GM12878 (cell line): ENCODE measurements around the gene SYT1. TPM values are rescaled to one million over a fixed set of nuclear protein-coding genes. Genes with fewer than 3 reads are reported as not detected.

Experiments used
- ATAC-seq: fragments of 200-7000 bp; cut with Tn5 transposase; 3 replicates; pipeline ENCODE4 v1.9.1; 2020; ENCODE audit warnings: mild to moderate bottlenecking, moderate library complexity
- BruUV-seq: library from RNA; stranded (reverse); fragments of 400-500 nt; replicated peaks from 2 replicates; lab custom pipeline; 2021; lab: Mats Ljungman, UMichigan
- CTCF ChIA-PET: fragments of 300-600 bp; sonication (Branson Sonifier 250); formaldehyde crosslinking; extraction: SDS; loops from one replicate; lab custom pipeline; 2021; ENCODE audit warnings: inconsistent platforms; lab: Yijun Ruan, JAX
- POLR2A ChIA-PET: fragments of 350-600 bp; formaldehyde crosslinking; extraction: SDS; loops from one replicate; lab custom pipeline; 2021; ENCODE audit warnings: inconsistent platforms; lab: Charles Lee
- RAD21 ChIA-PET: fragments of 300-600 bp; sonication (Branson Sonifier 250); formaldehyde crosslinking; loops from one replicate; lab custom pipeline; 2023; ENCODE audit warnings: antibody characterized with exemption; ENCODE audit not compliant: unreplicated experiment; lab: Charles Lee
- SMC1A ChIA-PET: fragments of 300-600 bp; sonication (Branson Sonifier 250); formaldehyde crosslinking; loops from one replicate; lab custom pipeline; 2023; ENCODE audit not compliant: unreplicated experiment, uncharacterized antibody; lab: Charles Lee
- DNase-seq: peaks from one replicate; pipeline ENCODE4 v3.0.0-alpha.2; 2011; ENCODE audit warnings: low read depth, low spot score
- FAIRE-seq: peaks from 3 replicates; lab custom pipeline; 2011; peaks lifted over from hg19 to GRCh38; lab: Jason Lieb, UNC
- H2AFZ ChIP-seq: 2 replicates; pipeline ENCODE4 v1.6.0; 2011; ENCODE audit warnings: low read depth, low read length, control low read depth; ENCODE audit not compliant: control insufficient read depth
- H3K27ac ChIP-seq: 2 replicates; pipeline ENCODE4 v1.5.1; 2011; ENCODE audit warnings: control low read depth; ENCODE audit not compliant: control insufficient read depth, insufficient read depth
- H3K27me3 ChIP-seq, 2 experiments: replicated peaks in 1 of 2; 2 replicates each; pipeline versions ENCODE4 v1.6.0 to v1.6.1; 2011; ENCODE audit warnings: low read length in 1 of 2; ENCODE audit not compliant: control insufficient read depth in 2 of 2, insufficient read depth in 2 of 2
- H3K36me3 ChIP-seq, 2 experiments: 2 replicates each; pipeline ENCODE4 v1.5.1; 2011; ENCODE audit warnings: low read length in 1 of 2; ENCODE audit not compliant: control insufficient read depth in 2 of 2, insufficient read depth in 2 of 2
- H3K4me1 ChIP-seq: 2 replicates; pipeline ENCODE4 v1.6.1; 2011; ENCODE audit warnings: mild to moderate bottlenecking, low read length, moderate library complexity, mixed read lengths; ENCODE audit not compliant: control insufficient read depth, insufficient read depth
- H3K4me2 ChIP-seq: 2 replicates; pipeline ENCODE4 v1.6.0; 2011; ENCODE audit warnings: control low read depth; ENCODE audit not compliant: control insufficient read depth, insufficient read depth
- H3K4me3 ChIP-seq: fragments of 200-600 bp; sonication (generic); 2 replicates; pipeline ENCODE4 v1.5.1; 2016
- H3K79me2 ChIP-seq: 2 replicates; pipeline ENCODE4 v1.6.0; 2011; ENCODE audit warnings: low read length; ENCODE audit not compliant: control insufficient read depth, insufficient read depth
- H3K9ac ChIP-seq: 2 replicates; pipeline ENCODE4 v1.8.0; 2011; ENCODE audit warnings: low read length, control low read depth, mixed read lengths; ENCODE audit not compliant: control insufficient read depth, insufficient read depth
- H3K9me3 ChIP-seq: replicated peaks from 3 replicates; pipeline ENCODE4 v1.5.1; 2011; ENCODE audit warnings: mild to moderate bottlenecking, low read length; ENCODE audit not compliant: control insufficient read depth, insufficient read depth
- H4K20me1 ChIP-seq: 2 replicates; pipeline ENCODE4 v1.6.0; 2011; ENCODE audit not compliant: control insufficient read depth, insufficient read depth
- CHD1 ChIP-seq: IDR thresholded peaks from 2 replicates; pipeline ENCODE4 v1.6.1; 2012; ENCODE audit warnings: low read depth, low read length, improper control_type of control experiment
- CREB1 ChIP-seq: IDR thresholded peaks from 2 replicates; pipeline ENCODE4 v1.6.1; 2012; ENCODE audit warnings: low read depth, mild to moderate bottlenecking, inconsistent platforms
- ESRRA ChIP-seq: IDR thresholded peaks from 2 replicates; pipeline ENCODE4 v1.6.1; 2012; ENCODE audit warnings: mild to moderate bottlenecking, low read length, improper control_type of control experiment
- EZH2 ChIP-seq: IDR thresholded peaks from 2 replicates; pipeline ENCODE4 v1.6.1; 2012; ENCODE audit warnings: low read depth, mild to moderate bottlenecking, control low read depth, inconsistent platforms, low read length, borderline replicate concordance; ENCODE audit not compliant: control insufficient read depth
- HCFC1 ChIP-seq: fragments of 150-350 bp; IDR thresholded peaks from 2 replicates; pipeline ENCODE4 v1.6.1; 2014; ENCODE audit warnings: low read length
- HDGF ChIP-seq: fragments of 450-650 bp; IDR thresholded peaks from 2 replicates; pipeline ENCODE4 v1.6.1; 2016; ENCODE audit warnings: antibody characterized with exemption
- JUND ChIP-seq: IDR thresholded peaks from 2 replicates; pipeline ENCODE4 v1.6.1; 2012; ENCODE audit warnings: low read depth, mild to moderate bottlenecking, low read length, improper control_type of control experiment, moderate library complexity
- KAT2A ChIP-seq: conservative IDR thresholded peaks from 2 replicates; pipeline ENCODE4 v1.6.1; 2011; ENCODE audit warnings: low read depth, low read length; ENCODE audit not compliant: control insufficient read depth
- KLF5 ChIP-seq: fragments of 450-650 bp; IDR thresholded peaks from 2 replicates; pipeline ENCODE4 v1.6.1; 2014; ENCODE audit warnings: mild to moderate bottlenecking; ENCODE audit not compliant: partially characterized antibody
- LARP7 ChIP-seq: fragments of 450-650 bp; IDR thresholded peaks from 2 replicates; pipeline ENCODE4 v1.6.1; 2017; ENCODE audit warnings: mild to moderate bottlenecking
- MTA3 ChIP-seq: IDR thresholded peaks from 2 replicates; pipeline ENCODE4 v1.6.1; 2012; ENCODE audit warnings: low read length, inconsistent platforms, borderline replicate concordance
- PAX5 ChIP-seq: IDR thresholded peaks from 2 replicates; pipeline ENCODE4 v1.6.1; 2011; ENCODE audit warnings: low read depth, low read length, borderline replicate concordance
- PAX8 ChIP-seq: fragments of 450-650 bp; IDR thresholded peaks from 2 replicates; pipeline ENCODE4 v1.6.1; 2017; ENCODE audit warnings: mild to moderate bottlenecking, moderate library complexity
- PML ChIP-seq: IDR thresholded peaks from 2 replicates; pipeline ENCODE4 v1.6.1; 2012; ENCODE audit warnings: low read length, inconsistent platforms
- RB1 ChIP-seq: fragments of 450-650 bp; formaldehyde crosslinking; IDR thresholded peaks from 2 replicates; pipeline ENCODE4 v1.6.1; 2017; ENCODE audit warnings: mild to moderate bottlenecking, borderline replicate concordance
- SMARCA5 ChIP-seq: fragments of 450-650 bp; IDR thresholded peaks from 2 replicates; pipeline ENCODE4 v1.6.1; 2017; ENCODE audit warnings: mild to moderate bottlenecking
- ZNF24 ChIP-seq: fragments of 450-650 bp; IDR thresholded peaks from 2 replicates; pipeline ENCODE4 v1.6.1; 2017; ENCODE audit warnings: antibody characterized with exemption, mild to moderate bottlenecking
- WGBS: methylation state at CpG from one replicate; pipeline ENCODE4 v1.1.6; 2016; ENCODE audit warnings: low lambda C conversion rate; ENCODE audit not compliant: insufficient replicate concordance, insufficient coverage; ENCODE audit errors: missing lambda C conversion rate; 5-methylcytosine and 5-hydroxymethylcytosine counted together
- in situ Hi-C: fragments of 300-500 bp; cut with MboI; formaldehyde crosslinking; loops from 9 replicates; pipeline ENCODE4 v1.14.3; 2018; ENCODE audit warnings: mixed read lengths
- intact Hi-C: fragments of 100-400 bp; cut with micrococcal nuclease; formaldehyde crosslinking; loops from one replicate; pipeline ENCODE4 v1.14.2; 2022; ENCODE audit not compliant: unreplicated experiment
- polyA plus RNA-seq, 11 experiments: library from polyadenylated mRNA; depleted of rRNA in 4 of 11; unstranded in 6 of 11; stranded (reverse) in 5 of 11; fragments of >200 nt; fragmentation: Nextera tagmentation in 4 of 11; fragmentation: Illumina TruSeq in 1 of 11; extraction: Ambion mirVana in 4 of 11; extraction: Trizol in 1 of 11; gene quantifications; 1 replicate in 1 of 11; 2 replicates in 10 of 11; pipeline versions ENCODE4 v1.2.1 to v1.2.3, GENCODE V29; 2011 to 2016; ENCODE audit warnings: inconsistent platforms in 2 of 11, missing spikeins in 2 of 11, low read depth in 1 of 11
- total RNA-seq, 4 experiments: library from RNA; depleted of rRNA in 3 of 4; stranded (reverse); fragments of >200 nt in 3 of 4; fragmentation: Illumina TruSeq in 1 of 4; extraction: Trizol in 1 of 4; gene quantifications; 2 replicates each; pipeline versions ENCODE4 v1.2.1 to v1.2.3, GENCODE V29; 2013 to 2021
- TF ChIP-seq, protein P1 (sequence below): fragments of 450-650 bp; IDR thresholded peaks from 2 replicates; pipeline ENCODE4 v1.6.1; 2017; ENCODE audit warnings: low read depth, mild to moderate bottlenecking, moderate library complexity
- TF ChIP-seq, protein P2 (sequence below): fragments of 450-650 bp; IDR thresholded peaks from 2 replicates; pipeline ENCODE4 v1.6.1; 2014; ENCODE audit warnings: mild to moderate bottlenecking

Gene SYT1
- total and polyA plus RNA-seq, 10 of the 15 experiments (the other 5 are each of a cell fraction or from before 2014, with no cell fraction given), result 0.10 to 0.28 TPM; not detected in 8

DNA sequence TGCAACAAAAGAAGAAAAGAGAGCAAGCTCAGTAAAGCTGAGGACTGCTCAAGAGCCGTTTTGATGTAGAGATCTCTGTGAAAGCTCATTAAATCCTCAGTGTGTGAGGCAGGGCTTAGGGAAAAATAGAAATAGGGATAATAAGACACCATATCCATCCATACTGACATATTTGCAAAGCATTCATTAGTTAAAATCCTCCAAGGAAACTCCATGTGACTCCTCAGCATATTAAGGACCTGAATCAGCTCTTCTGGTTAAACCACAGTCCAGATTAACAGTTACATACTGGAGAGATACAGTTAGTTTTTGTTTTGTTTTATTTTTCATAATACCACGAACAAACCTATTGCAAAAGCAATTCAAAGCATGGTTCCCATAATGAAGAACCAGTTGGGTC, 538.0 kb downstream of the SYT1 start:
- no peak for ATAC-seq
- CTCF ChIA-PET, result no interaction called here
- no peak for TF ChIP-seq EZH2
- no peak for TF ChIP-seq JUND
- no peak for TF ChIP-seq PAX5
- TF ChIP-seq RB1, result no peak
- TF ChIP-seq ESRRA, result no peak
- TF ChIP-seq MTA3, result no peak
- TF ChIP-seq, protein P1, sequence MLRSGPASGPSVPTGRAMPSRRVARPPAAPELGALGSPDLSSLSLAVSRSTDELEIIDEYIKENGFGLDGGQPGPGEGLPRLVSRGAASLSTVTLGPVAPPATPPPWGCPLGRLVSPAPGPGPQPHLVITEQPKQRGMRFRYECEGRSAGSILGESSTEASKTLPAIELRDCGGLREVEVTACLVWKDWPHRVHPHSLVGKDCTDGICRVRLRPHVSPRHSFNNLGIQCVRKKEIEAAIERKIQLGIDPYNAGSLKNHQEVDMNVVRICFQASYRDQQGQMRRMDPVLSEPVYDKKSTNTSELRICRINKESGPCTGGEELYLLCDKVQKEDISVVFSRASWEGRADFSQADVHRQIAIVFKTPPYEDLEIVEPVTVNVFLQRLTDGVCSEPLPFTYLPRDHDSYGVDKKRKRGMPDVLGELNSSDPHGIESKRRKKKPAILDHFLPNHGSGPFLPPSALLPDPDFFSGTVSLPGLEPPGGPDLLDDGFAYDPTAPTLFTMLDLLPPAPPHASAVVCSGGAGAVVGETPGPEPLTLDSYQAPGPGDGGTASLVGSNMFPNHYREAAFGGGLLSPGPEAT, result no peak
- no peak for TF ChIP-seq PML
- TF ChIP-seq LARP7, result no peak
- no peak for TF ChIP-seq ZNF24
- TF ChIP-seq KLF5, result no peak
- no peak for TF ChIP-seq HDGF
- TF ChIP-seq PAX8, result no peak
- no peak for TF ChIP-seq HCFC1
- TF ChIP-seq, protein P2, sequence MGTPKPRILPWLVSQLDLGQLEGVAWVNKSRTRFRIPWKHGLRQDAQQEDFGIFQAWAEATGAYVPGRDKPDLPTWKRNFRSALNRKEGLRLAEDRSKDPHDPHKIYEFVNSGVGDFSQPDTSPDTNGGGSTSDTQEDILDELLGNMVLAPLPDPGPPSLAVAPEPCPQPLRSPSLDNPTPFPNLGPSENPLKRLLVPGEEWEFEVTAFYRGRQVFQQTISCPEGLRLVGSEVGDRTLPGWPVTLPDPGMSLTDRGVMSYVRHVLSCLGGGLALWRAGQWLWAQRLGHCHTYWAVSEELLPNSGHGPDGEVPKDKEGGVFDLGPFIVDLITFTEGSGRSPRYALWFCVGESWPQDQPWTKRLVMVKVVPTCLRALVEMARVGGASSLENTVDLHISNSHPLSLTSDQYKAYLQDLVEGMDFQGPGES, result no peak
- TF ChIP-seq CREB1, result no peak
- TF ChIP-seq KAT2A, result no peak
- no peak for TF ChIP-seq CHD1
- no peak for TF ChIP-seq SMARCA5
- TF ChIP-seq, all 136 proteins: peak for 0
- ChIA-PET SMC1A (interaction anchor here (0.9 kb wide), 1 partner anchor 12 kb away, joined by 3 read pairs; no protein-coding TSS in a partner anchor), RAD21 (no interaction called here), POLR2A (no interaction called here)
- H3K4me1 ChIP-seq, result no peaks in the 10 kb centered on the region
- H3K4me3 ChIP-seq, result no peak overlapping the region
- no peaks in the 10 kb centered on the region for H3K36me3 ChIP-seq
- in situ Hi-C loops (loop anchor here (10.0 kb wide), 1 partner anchor 332 kb away; no protein-coding TSS in a partner anchor), intact Hi-C loops (no loop called here)
- no peak overlapping the region for H3K4me2 ChIP-seq
- H3K9me3 ChIP-seq, result no peaks in the 10 kb centered on the region
- BruUV-seq, result no TSS peak
- DNase-seq, result no peak
- no peak overlapping the region for H3K9ac ChIP-seq
- no peaks in the 10 kb centered on the region for H3K79me2 ChIP-seq
- no peaks in the 10 kb centered on the region for H4K20me1 ChIP-seq
- WGBS, result 5% methylated on average over 2 of the region's 2 CpGs
- no peaks in the 10 kb centered on the region for H3K27me3 ChIP-seq
- FAIRE-seq, result no peak
- H2AFZ ChIP-seq, result no peak overlapping the region
- H3K27ac ChIP-seq, result no peak overlapping the region
